IPS DF 6.9 (cell line): ENCODE results near the gene POR.
"Not testable (repeated sequence)": the region's sequence is repeated elsewhere in the genome, so short reads cannot be mapped to it uniquely, and the experiment has no call there.

Experiments
- DNase-seq: peaks from one replicate; pipeline ENCODE4 v3.0.0-alpha.2; 2013; ENCODE audit warnings: low read depth, low spot score
- H3K27ac ChIP-seq: one replicate; pipeline ENCODE4 v1.5.1; 2013; ENCODE audit warnings: low read length, control low read depth
- H3K27me3 ChIP-seq: 2 replicates; pipeline ENCODE4 v1.6.1; 2013; ENCODE audit warnings: mild to moderate bottlenecking, low read length; ENCODE audit not compliant: control insufficient read depth, insufficient read depth
- H3K36me3 ChIP-seq: 2 replicates; pipeline ENCODE4 v1.6.1; 2013; ENCODE audit warnings: low read length; ENCODE audit not compliant: control insufficient read depth, insufficient read depth
- H3K4me1 ChIP-seq: 2 replicates; pipeline ENCODE4 v1.6.1; 2013; ENCODE audit warnings: low read length; ENCODE audit not compliant: control insufficient read depth, insufficient read depth
- H3K4me3 ChIP-seq: 2 replicates; pipeline ENCODE4 v1.5.1; 2013; ENCODE audit warnings: mild to moderate bottlenecking, low read length
- H3K9me3 ChIP-seq: 2 replicates; pipeline ENCODE4 v1.6.1; 2013; ENCODE audit warnings: low read length, inconsistent platforms; ENCODE audit not compliant: control insufficient read depth, insufficient read depth
- WGBS: extraction: QIAGEN DNeasy Blood & Tissue Kit; methylation state at CpG from one replicate; pipeline ENCODE4 v1.1.7; 2013; ENCODE audit warnings: mixed read lengths, missing lambda C conversion rate; ENCODE audit not compliant: insufficient read length, insufficient coverage; 5-methylcytosine and 5-hydroxymethylcytosine counted together

POR gene

DNA sequence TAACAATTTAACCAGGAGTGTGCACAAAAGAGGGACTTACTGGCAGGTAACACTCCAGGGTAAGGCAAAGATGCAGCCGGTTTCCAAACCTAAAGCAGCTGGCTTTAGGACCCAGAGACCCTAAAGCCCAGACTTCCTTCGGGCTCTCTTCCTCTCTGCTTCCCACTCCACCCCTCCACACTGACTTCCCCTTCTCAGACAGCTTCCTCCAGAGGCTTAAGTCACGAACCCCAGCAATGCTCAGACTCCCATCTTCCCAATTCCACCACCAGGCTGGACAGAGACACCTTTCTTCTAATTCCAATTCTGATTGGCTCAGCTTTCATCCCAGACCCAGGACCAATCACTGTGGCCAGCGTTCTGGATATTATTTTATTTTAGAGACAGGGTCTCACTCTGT is 108.0 kb downstream of the POR start:
- Histone ChIP-seq H3K27ac (no peak overlapping the region), H3K4me3 (no peak overlapping the region), H3K9me3 (no peaks in the 10 kb centered on the region), H3K36me3 (no peaks in the 10 kb centered on the region; the same call in 1 of the 2 replicates), H3K27me3 (no peaks in the 10 kb centered on the region), H3K4me1 (no peaks in the 10 kb centered on the region)
- WGBS: no CpG with 5 or more reads among the region's 4 CpGs
- DNase-seq: no peak

DNA sequence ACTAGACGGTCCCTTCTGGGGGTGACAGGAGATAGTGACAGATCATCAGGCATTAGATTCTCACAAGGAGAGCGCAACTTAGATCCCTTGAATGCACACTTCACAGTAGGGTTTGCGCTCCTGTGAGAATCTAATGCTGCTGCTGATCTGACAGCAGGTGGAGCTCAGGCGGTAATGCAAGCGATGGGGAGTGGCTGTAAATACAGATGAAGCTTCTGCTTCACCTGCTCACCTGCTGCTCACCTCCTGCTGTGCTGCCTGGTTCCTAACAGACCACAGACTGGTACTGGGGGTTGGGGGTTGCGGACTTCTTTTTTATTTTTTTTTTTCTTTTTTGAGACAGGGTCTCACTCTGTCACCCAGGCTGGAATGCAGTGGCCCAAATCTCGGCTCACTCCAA is 114.7 kb downstream of the POR start:
- WGBS: no CpG with 5 or more reads among the region's 7 CpGs
- H3K4me1 ChIP-seq, DNase-seq, H3K4me3 ChIP-seq, H3K27me3 ChIP-seq, H3K36me3 ChIP-seq, H3K9me3 ChIP-seq, H3K27ac ChIP-seq: not testable (repeated sequence)

DNA sequence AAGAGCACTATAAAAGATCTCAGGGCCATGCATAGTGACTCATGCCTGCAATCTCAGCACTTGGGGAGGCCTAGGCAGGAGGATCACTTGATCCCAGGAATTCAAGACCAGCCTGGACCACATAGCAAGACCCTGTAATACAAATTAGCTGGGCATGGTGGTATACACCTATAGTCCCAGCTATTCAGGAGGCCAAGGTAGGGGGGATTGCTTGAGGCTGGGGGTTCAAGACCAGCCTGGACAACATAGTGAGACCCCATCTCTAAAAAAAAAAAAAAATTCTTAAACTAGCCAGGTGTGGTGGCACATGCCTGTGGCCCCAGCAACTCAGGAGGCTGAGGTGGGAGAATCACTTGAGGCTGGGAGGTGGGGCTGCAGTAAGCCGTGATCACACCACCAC is 117.0 kb downstream of the POR start:
- H3K9me3 ChIP-seq: no peaks in the 10 kb centered on the region
- H3K4me3 ChIP-seq: no peak overlapping the region
- no peak for DNase-seq
- peaks cover 4% of the 10 kb centered on the region; the same call in 1 of the 2 replicates for H3K36me3 ChIP-seq
- no CpG with 5 or more reads among the region's 1 CpG for WGBS
- no peaks in the 10 kb centered on the region for H3K27me3 ChIP-seq
- no peak overlapping the region for H3K27ac ChIP-seq
- H3K4me1 ChIP-seq: no peaks in the 10 kb centered on the region
